Epithelial cell of proximal tubule (primary cell): ENCODE data around the gene COL4A1. TPM values are rescaled to one million over a fixed set of nuclear protein-coding genes. Genes with fewer than 3 reads are reported as not detected.

ENCODE experiments used
- DNase-seq: peaks from one replicate; pipeline ENCODE4 v3.0.0-alpha.2; 2011; ENCODE audit warnings: low read depth
- H3K4me3 ChIP-seq: 2 replicates; pipeline ENCODE4 v1.5.1; 2011; ENCODE audit warnings: low read depth, mild to moderate bottlenecking, low read length
- CTCF ChIP-seq: conservative IDR thresholded peaks from 2 replicates; pipeline ENCODE4 v1.5.1; 2012; ENCODE audit warnings: low read depth, mild to moderate bottlenecking, low read length
- total RNA-seq: library from RNA; depleted of rRNA; stranded (reverse); fragments of >200 nt; gene quantifications from 2 replicates; pipeline ENCODE4 v1.2.3, GENCODE V29; 2015

COL4A1 gene
- total RNA-seq, 1 donor from 2014 or later, result 547 TPM

- H3K4me3 ChIP-seq, result no peak overlapping the region
- TF ChIP-seq CTCF, result no peak
- DNase-seq, result no peak
These were observed 95.9 kb downstream of the COL4A1 start for GRCh38 chr13:110211046-110211445.

- TF ChIP-seq CTCF, result no peak
- no peak for DNase-seq
- no peak overlapping the region for H3K4me3 ChIP-seq
These were observed 96.4 kb downstream of the COL4A1 start for GRCh38 chr13:110210604-110210985.

GRCh38 chr13:110209950-110210603, 96.9 kb downstream of the COL4A1 start:
- no peak overlapping the region for H3K4me3 ChIP-seq
- TF ChIP-seq CTCF, result no peak
- DNase-seq, result no peak

- H3K4me3 ChIP-seq, result no peak overlapping the region
- no peak for DNase-seq
- TF ChIP-seq CTCF, result no peak
These were observed 98.8 kb downstream of the COL4A1 start for GRCh38 chr13:110208116-110208515.

GRCh38 chr13:110206996-110207395, 100.0 kb downstream of the COL4A1 start:
- no peak for DNase-seq
- no peak for TF ChIP-seq CTCF
- H3K4me3 ChIP-seq, result no peak overlapping the region

- H3K4me3 ChIP-seq, result no peak overlapping the region
- no peak for DNase-seq
- TF ChIP-seq CTCF, result no peak
These were observed 100.8 kb downstream of the COL4A1 start for GRCh38 chr13:110206185-110206584.

GRCh38 chr13:110201114-110201513, 105.8 kb downstream of the COL4A1 start:
- H3K4me3 ChIP-seq, result no peak overlapping the region
- no peak for TF ChIP-seq CTCF
- DNase-seq, result no peak
